HEK293 (cell line): ENCODE measurements around the gene CACNA1F.
A peak's percentile ranks its signal among the peaks of the same experiment; 100 is the strongest.

Experiments
- CTCF ChIA-PET: fragments of 350-600 bp; formaldehyde crosslinking; extraction: SDS; loops from one replicate; lab custom pipeline; 2021; ENCODE audit warnings: antibody characterized with exemption; lab: Yijun Ruan, JAX
- POLR2A ChIA-PET: fragments of 300-600 bp; formaldehyde crosslinking; extraction: SDS; loops from one replicate; lab custom pipeline; 2020; ENCODE audit warnings: antibody characterized with exemption, inconsistent platforms; lab: Yijun Ruan, JAX
- H3K27ac ChIP-seq: fragments of 200-500 bp; sonication (Bioruptor generic); 2 replicates; pipeline ENCODE4 v1.5.1; 2014; ENCODE audit warnings: low read depth, low read length, control low read depth, inconsistent platforms; ENCODE audit errors: extremely low read depth
- H3K36me3 ChIP-seq, 2 experiments: fragments of 200-500 bp in 1 of 2; sonication (Bioruptor generic) in 1 of 2; 1 replicate in 1 of 2; 2 replicates in 1 of 2; pipeline ENCODE4 v1.5.1; 2014 to 2017; ENCODE audit warnings: inconsistent platforms in 2 of 2, low read length in 2 of 2; ENCODE audit not compliant: control insufficient read depth in 2 of 2, insufficient read depth in 1 of 2
- H3K4me1 ChIP-seq: fragments of 200-500 bp; sonication (Bioruptor generic); 2 replicates; pipeline ENCODE4 v1.5.1; 2014; ENCODE audit warnings: mild to moderate bottlenecking, low read length, inconsistent platforms; ENCODE audit not compliant: control insufficient read depth, insufficient read depth
- H3K4me3 ChIP-seq: 2 replicates; pipeline ENCODE4 v1.5.1; 2011; ENCODE audit warnings: low read depth, mild to moderate bottlenecking, control low read depth, low read length, moderate library complexity
- H3K9me3 ChIP-seq: fragments of 200-500 bp; sonication (Bioruptor generic); 2 replicates; pipeline ENCODE4 v1.5.1; 2014; ENCODE audit warnings: low read depth, low read length, inconsistent platforms; ENCODE audit not compliant: control insufficient read depth, insufficient read depth
- EGR2 ChIP-seq: fragments of 450-650 bp; formaldehyde crosslinking; IDR thresholded peaks from 2 replicates; pipeline ENCODE4 v1.5.1; 2016; ENCODE audit warnings: low read depth, missing biosample characterization, missing genetic modification characterization
- GLIS2 ChIP-seq: fragments of 450-650 bp; formaldehyde crosslinking; IDR thresholded peaks from 2 replicates; pipeline ENCODE4 v1.5.1; 2016; ENCODE audit warnings: missing biosample characterization, missing genetic modification characterization
- KLF16 ChIP-seq: fragments of 450-650 bp; formaldehyde crosslinking; IDR thresholded peaks from 2 replicates; pipeline ENCODE4 v1.5.1; 2017; ENCODE audit warnings: missing biosample characterization, missing genetic modification characterization
- OVOL3 ChIP-seq: fragments of 450-650 bp; formaldehyde crosslinking; IDR thresholded peaks from 2 replicates; pipeline ENCODE4 v1.5.1; 2016; ENCODE audit warnings: missing biosample characterization, missing genetic modification characterization
- SP2 ChIP-seq: fragments of 450-650 bp; formaldehyde crosslinking; IDR thresholded peaks from 2 replicates; pipeline ENCODE4 v1.5.1; 2016; ENCODE audit warnings: missing biosample characterization, missing genetic modification characterization
- SP3 ChIP-seq: fragments of 450-650 bp; formaldehyde crosslinking; IDR thresholded peaks from 2 replicates; pipeline ENCODE4 v1.5.1; 2016; ENCODE audit warnings: missing biosample characterization, missing genetic modification characterization
- ZBTB21 ChIP-seq: fragments of 450-650 bp; formaldehyde crosslinking; IDR thresholded peaks from 2 replicates; pipeline ENCODE4 v1.5.1; 2017; ENCODE audit warnings: missing biosample characterization, missing genetic modification characterization
- ZFP69B ChIP-seq: fragments of 450-650 bp; formaldehyde crosslinking; IDR thresholded peaks from 2 replicates; pipeline ENCODE4 v1.5.1; 2016; ENCODE audit warnings: missing biosample characterization, missing genetic modification characterization
- ZIC2 ChIP-seq: fragments of 450-650 bp; formaldehyde crosslinking; IDR thresholded peaks from 2 replicates; pipeline ENCODE4 v1.5.1; 2016; ENCODE audit warnings: missing biosample characterization, missing genetic modification characterization
- ZNF10 ChIP-seq: fragments of 450-650 bp; formaldehyde crosslinking; IDR thresholded peaks from 2 replicates; pipeline ENCODE4 v1.5.1; 2017; ENCODE audit warnings: missing biosample characterization, missing genetic modification characterization
- ZNF114 ChIP-seq: fragments of 450-650 bp; formaldehyde crosslinking; IDR thresholded peaks from 2 replicates; pipeline ENCODE4 v1.5.0; 2017; ENCODE audit warnings: missing biosample characterization, missing genetic modification characterization
- ZNF184 ChIP-seq: fragments of 450-650 bp; IDR thresholded peaks from 2 replicates; pipeline ENCODE4 v1.5.1; 2018; ENCODE audit warnings: missing biosample characterization, mild to moderate bottlenecking, missing genetic modification characterization
- ZNF2 ChIP-seq: fragments of 450-650 bp; formaldehyde crosslinking; IDR thresholded peaks from 2 replicates; pipeline ENCODE4 v1.5.1; 2016; ENCODE audit warnings: missing biosample characterization, missing genetic modification characterization
- ZNF214 ChIP-seq: fragments of 450-650 bp; formaldehyde crosslinking; IDR thresholded peaks from 2 replicates; pipeline ENCODE4 v1.5.1; 2017; ENCODE audit warnings: missing biosample characterization, mild to moderate bottlenecking, missing genetic modification characterization, borderline replicate concordance
- ZNF223 ChIP-seq: fragments of 450-650 bp; formaldehyde crosslinking; IDR thresholded peaks from 2 replicates; pipeline ENCODE4 v1.5.1; 2016; ENCODE audit warnings: missing biosample characterization, missing genetic modification characterization
- ZNF23 ChIP-seq: fragments of 450-650 bp; formaldehyde crosslinking; IDR thresholded peaks from 2 replicates; pipeline ENCODE4 v1.5.1; 2016; ENCODE audit warnings: missing biosample characterization, missing genetic modification characterization, borderline replicate concordance
- ZNF248 ChIP-seq: fragments of 450-650 bp; formaldehyde crosslinking; IDR thresholded peaks from 2 replicates; pipeline ENCODE4 v1.5.1; 2017; ENCODE audit warnings: missing biosample characterization, missing genetic modification characterization
- ZNF292 ChIP-seq: fragments of 450-650 bp; formaldehyde crosslinking; IDR thresholded peaks from 2 replicates; pipeline ENCODE4 v1.5.1; 2016; ENCODE audit warnings: low read depth, missing biosample characterization, missing genetic modification characterization, borderline replicate concordance
- ZNF341 ChIP-seq: fragments of 450-650 bp; formaldehyde crosslinking; IDR thresholded peaks from 2 replicates; pipeline ENCODE4; 2016; ENCODE audit warnings: low read depth, missing biosample characterization, missing genetic modification characterization
- ZNF433 ChIP-seq: fragments of 450-650 bp; formaldehyde crosslinking; IDR thresholded peaks from 2 replicates; pipeline ENCODE4 v1.5.1; 2016; ENCODE audit warnings: missing biosample characterization, missing genetic modification characterization, low read depth
- ZNF530 ChIP-seq: fragments of 450-650 bp; formaldehyde crosslinking; IDR thresholded peaks from 2 replicates; pipeline ENCODE4 v1.5.1; 2016; ENCODE audit warnings: low read depth, missing biosample characterization, missing genetic modification characterization
- ZNF561 ChIP-seq: fragments of 450-650 bp; IDR thresholded peaks from 2 replicates; pipeline ENCODE4 v1.5.1; 2018; ENCODE audit warnings: missing biosample characterization, missing genetic modification characterization, borderline replicate concordance
- ZNF621 ChIP-seq: fragments of 450-650 bp; formaldehyde crosslinking; IDR thresholded peaks from 2 replicates; pipeline ENCODE4 v1.5.1; 2017; ENCODE audit warnings: missing biosample characterization, missing genetic modification characterization
- ZNF701 ChIP-seq: fragments of 450-650 bp; formaldehyde crosslinking; IDR thresholded peaks from 2 replicates; pipeline ENCODE4 v1.5.1; 2016; ENCODE audit warnings: missing biosample characterization, missing genetic modification characterization
- ZNF791 ChIP-seq: fragments of 450-650 bp; formaldehyde crosslinking; IDR thresholded peaks from 2 replicates; pipeline ENCODE4 v1.5.1; 2016; ENCODE audit warnings: missing biosample characterization, missing genetic modification characterization
- ZNF830 ChIP-seq: fragments of 450-650 bp; IDR thresholded peaks from 2 replicates; pipeline ENCODE4 v1.5.0; 2018; ENCODE audit warnings: missing biosample characterization, missing genetic modification characterization, low read depth, mild to moderate bottlenecking, moderate library complexity
- TF ChIP-seq, protein P1 (sequence below): sonication (generic); formaldehyde crosslinking; IDR thresholded peaks from 2 replicates; pipeline ENCODE4 v1.8.1; 2022; ENCODE audit warnings: mild to moderate bottlenecking, moderate library complexity, missing genetic modification reagents
- TF ChIP-seq, protein P2 (sequence below): fragments of 450-650 bp; formaldehyde crosslinking; IDR thresholded peaks from 2 replicates; pipeline ENCODE4 v1.5.1; 2016; ENCODE audit warnings: missing biosample characterization, missing genetic modification characterization
- TF ChIP-seq, protein P3 (sequence below): fragments of 450-650 bp; formaldehyde crosslinking; IDR thresholded peaks from 2 replicates; pipeline ENCODE4 v1.5.1; 2016; ENCODE audit warnings: missing biosample characterization, missing genetic modification characterization
- TF ChIP-seq, protein P4 (sequence below): fragments of 450-650 bp; formaldehyde crosslinking; IDR thresholded peaks from 2 replicates; pipeline ENCODE4 v1.5.1; 2016; ENCODE audit warnings: missing biosample characterization, missing genetic modification characterization

Gene CACNA1F

DNA sequence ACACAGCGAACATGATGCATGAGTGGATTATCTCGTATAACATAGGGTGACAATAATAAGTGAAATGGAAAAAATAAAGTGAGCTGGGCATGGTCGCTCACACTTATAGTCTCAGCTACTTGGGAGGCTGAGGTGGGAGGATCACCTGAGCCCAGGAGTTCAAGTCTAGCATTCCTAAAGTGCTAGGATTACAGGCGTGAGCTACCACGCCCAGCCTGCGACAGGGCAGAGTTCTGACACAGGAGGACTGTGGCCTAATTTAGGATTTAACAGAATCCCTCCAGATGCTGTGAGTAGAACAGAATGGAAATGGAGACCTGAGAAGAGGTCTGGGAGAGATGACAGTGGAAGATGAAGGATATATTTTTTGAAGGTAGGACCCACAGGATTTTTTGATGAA, 43.5 kb downstream of the CACNA1F start:
- Histone ChIP-seq H3K36me3 (no peaks in the 10 kb centered on the region), H3K4me1 (peaks cover 2% of the 10 kb centered on the region; the same call in 1 of the 2 replicates)
- TF ChIP-seq ZNF830 (tag by site-specific recombination) = no peak
- TF ChIP-seq SP3 (tag by site-specific recombination) = no peak
- TF ChIP-seq ZNF791 (tag by site-specific recombination) = no peak
- TF ChIP-seq ZFP69B (tag by site-specific recombination) = no peak
- no peak for TF ChIP-seq EGR2
- TF ChIP-seq ZNF114 (tag by site-specific recombination) = no peak
- no peak for TF ChIP-seq SP2 (tag by site-specific recombination)
- no peak for TF ChIP-seq ZNF701 (tag by site-specific recombination)
- TF ChIP-seq ZNF561 = no peak
- TF ChIP-seq ZNF248 (tag by site-specific recombination) = no peak
- TF ChIP-seq ZNF10 (tag by site-specific recombination) = no peak
- TF ChIP-seq, protein P1, sequence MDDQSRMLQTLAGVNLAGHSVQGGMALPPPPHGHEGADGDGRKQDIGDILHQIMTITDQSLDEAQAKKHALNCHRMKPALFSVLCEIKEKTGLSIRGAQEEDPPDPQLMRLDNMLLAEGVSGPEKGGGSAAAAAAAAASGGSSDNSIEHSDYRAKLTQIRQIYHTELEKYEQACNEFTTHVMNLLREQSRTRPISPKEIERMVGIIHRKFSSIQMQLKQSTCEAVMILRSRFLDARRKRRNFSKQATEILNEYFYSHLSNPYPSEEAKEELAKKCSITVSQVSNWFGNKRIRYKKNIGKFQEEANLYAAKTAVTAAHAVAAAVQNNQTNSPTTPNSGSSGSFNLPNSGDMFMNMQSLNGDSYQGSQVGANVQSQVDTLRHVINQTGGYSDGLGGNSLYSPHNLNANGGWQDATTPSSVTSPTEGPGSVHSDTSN (CRISPR knock-in tag) = no peak
- TF ChIP-seq ZNF292 (tag by site-specific recombination) = no peak
- TF ChIP-seq ZNF341 = no peak
- no peak for TF ChIP-seq OVOL3 (tag by site-specific recombination)
- no peak for TF ChIP-seq GLIS2
- no peak for TF ChIP-seq ZIC2 (tag by site-specific recombination)
- no peak for TF ChIP-seq ZNF223 (tag by site-specific recombination)
- no peak for TF ChIP-seq ZNF2 (tag by site-specific recombination)
- TF ChIP-seq, all 188 proteins: peak for 0
- no peak overlapping the region for H3K4me3 ChIP-seq
- ChIA-PET POLR2A (interaction anchor here (0.7 to 2.0 kb wide), 2 partner anchors 17 to 356 kb away, joined by 3 to 11 read pairs; no protein-coding TSS in a partner anchor), CTCF (interaction anchor here (0.5 to 1.3 kb wide), 4 partner anchors 22 to 507 kb away, joined by 3 to 4 read pairs (median 3); no protein-coding TSS in a partner anchor)
- no peaks in the 10 kb centered on the region for H3K9me3 ChIP-seq
- H3K27ac ChIP-seq = peak overlapping the region; percentile 8; the same call in 1 of the 2 replicates

DNA sequence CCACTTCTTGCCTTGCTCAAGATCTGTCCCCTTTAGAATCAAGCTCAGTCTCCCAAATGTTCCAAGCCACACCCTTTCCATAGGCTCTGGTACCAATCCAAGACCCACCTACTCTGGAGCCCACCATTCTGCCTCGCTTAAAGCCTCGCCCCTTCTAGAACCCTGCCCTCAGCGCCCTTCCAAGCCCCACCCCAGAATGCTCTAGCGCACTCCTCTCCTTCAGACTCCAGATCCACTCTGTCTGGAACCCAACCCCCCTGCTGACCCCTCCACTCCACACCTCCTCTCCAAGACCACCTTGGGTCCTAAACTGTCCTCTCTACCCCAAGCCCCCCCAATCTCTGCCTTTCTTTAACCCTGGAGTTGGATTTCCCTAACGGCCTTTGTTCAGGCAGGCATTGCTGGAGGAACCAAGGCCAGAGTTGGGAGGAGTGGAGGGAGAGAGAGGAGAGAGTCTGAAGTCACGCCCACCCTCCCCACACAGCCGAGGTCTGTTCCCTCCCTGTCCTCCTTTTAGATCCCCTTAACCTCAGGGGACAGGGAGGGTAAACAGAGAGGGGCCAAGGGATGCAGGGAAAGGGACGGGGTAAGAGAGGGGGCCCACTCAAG, 44.6 kb downstream of the CACNA1F start:
- peak overlapping the region; percentile 44; the same call in 1 of the 2 replicates for H3K27ac ChIP-seq
- ChIA-PET POLR2A (no interaction called here), CTCF (interaction anchor here (0.5 to 1.3 kb wide), 2 partner anchors 33 to 284 kb away, joined by 4 to 8 read pairs; no protein-coding TSS in a partner anchor)
- H3K9me3 ChIP-seq = no peaks in the 10 kb centered on the region
- H3K36me3 ChIP-seq = peaks cover 0 to 3% of the 10 kb centered on the region in 2 experiments; a peak in 1 of 3 replicates
- peaks cover 2% of the 10 kb centered on the region; the same call in 1 of the 2 replicates for H3K4me1 ChIP-seq
- no peak overlapping the region for H3K4me3 ChIP-seq
- TF ChIP-seq ZNF248 (tag by site-specific recombination) (no peak), KLF16 (tag by site-specific recombination) (no peak), ZNF214 (tag by site-specific recombination) (no peak), ZBTB21 (tag by site-specific recombination) (no peak), ZNF184 (tag by site-specific recombination) (no peak), ZFP69B (tag by site-specific recombination) (no peak), ZNF530 (tag by site-specific recombination) (no peak), ZNF621 (tag by site-specific recombination) (no peak), ZNF23 (tag by site-specific recombination) (no peak), ZNF433 (no peak)
- TF ChIP-seq, protein P2, sequence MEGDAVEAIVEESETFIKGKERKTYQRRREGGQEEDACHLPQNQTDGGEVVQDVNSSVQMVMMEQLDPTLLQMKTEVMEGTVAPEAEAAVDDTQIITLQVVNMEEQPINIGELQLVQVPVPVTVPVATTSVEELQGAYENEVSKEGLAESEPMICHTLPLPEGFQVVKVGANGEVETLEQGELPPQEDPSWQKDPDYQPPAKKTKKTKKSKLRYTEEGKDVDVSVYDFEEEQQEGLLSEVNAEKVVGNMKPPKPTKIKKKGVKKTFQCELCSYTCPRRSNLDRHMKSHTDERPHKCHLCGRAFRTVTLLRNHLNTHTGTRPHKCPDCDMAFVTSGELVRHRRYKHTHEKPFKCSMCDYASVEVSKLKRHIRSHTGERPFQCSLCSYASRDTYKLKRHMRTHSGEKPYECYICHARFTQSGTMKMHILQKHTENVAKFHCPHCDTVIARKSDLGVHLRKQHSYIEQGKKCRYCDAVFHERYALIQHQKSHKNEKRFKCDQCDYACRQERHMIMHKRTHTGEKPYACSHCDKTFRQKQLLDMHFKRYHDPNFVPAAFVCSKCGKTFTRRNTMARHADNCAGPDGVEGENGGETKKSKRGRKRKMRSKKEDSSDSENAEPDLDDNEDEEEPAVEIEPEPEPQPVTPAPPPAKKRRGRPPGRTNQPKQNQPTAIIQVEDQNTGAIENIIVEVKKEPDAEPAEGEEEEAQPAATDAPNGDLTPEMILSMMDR (tag by site-specific recombination) = no peak
- TF ChIP-seq, protein P3, sequence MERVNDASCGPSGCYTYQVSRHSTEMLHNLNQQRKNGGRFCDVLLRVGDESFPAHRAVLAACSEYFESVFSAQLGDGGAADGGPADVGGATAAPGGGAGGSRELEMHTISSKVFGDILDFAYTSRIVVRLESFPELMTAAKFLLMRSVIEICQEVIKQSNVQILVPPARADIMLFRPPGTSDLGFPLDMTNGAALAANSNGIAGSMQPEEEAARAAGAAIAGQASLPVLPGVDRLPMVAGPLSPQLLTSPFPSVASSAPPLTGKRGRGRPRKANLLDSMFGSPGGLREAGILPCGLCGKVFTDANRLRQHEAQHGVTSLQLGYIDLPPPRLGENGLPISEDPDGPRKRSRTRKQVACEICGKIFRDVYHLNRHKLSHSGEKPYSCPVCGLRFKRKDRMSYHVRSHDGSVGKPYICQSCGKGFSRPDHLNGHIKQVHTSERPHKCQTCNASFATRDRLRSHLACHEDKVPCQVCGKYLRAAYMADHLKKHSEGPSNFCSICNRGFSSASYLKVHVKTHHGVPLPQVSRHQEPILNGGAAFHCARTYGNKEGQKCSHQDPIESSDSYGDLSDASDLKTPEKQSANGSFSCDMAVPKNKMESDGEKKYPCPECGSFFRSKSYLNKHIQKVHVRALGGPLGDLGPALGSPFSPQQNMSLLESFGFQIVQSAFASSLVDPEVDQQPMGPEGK (tag by site-specific recombination) = 0 out of 2 replicates have a peak, but pooled peaks have one; percentile 35
- TF ChIP-seq, protein P4, sequence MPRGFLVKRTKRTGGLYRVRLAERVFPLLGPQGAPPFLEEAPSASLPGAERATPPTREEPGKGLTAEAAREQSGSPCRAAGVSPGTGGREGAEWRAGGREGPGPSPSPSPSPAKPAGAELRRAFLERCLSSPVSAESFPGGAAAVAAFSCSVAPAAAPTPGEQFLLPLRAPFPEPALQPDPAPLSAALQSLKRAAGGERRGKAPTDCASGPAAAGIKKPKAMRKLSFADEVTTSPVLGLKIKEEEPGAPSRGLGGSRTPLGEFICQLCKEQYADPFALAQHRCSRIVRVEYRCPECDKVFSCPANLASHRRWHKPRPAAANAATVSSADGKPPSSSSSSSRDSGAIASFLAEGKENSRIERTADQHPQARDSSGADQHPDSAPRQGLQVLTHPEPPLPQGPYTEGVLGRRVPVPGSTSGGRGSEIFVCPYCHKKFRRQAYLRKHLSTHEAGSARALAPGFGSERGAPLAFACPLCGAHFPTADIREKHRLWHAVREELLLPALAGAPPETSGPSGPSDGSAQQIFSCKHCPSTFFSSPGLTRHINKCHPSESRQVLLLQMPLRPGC (tag by site-specific recombination) = no peak
